ENCODE data around the gene TRIM21. TPM values are rescaled to one million over a fixed set of nuclear protein-coding genes. Genes with fewer than 3 reads are reported as not detected.
A peak's percentile ranks its signal among the peaks of the same experiment; 100 is the strongest.
"Not testable (repeated sequence)": the region's sequence is repeated elsewhere in the genome, so short reads cannot be mapped to it uniquely, and the experiment has no call there.

The TRIM21 gene
- total RNA-seq, 1 donor, result 15.6 TPM

GRCh38 chr11:4416306-4416705 lies 22.8 kb upstream of the TRIM21 start:
- no peak for DNase-seq (ENCODE audit: low read depth)
- no peak for TF ChIP-seq CTCF (IDR thresholded peaks at IDR 0.05; ENCODE audit: insufficient read depth, low read length)
- H3K4me3 ChIP-seq (ENCODE audit: low read depth, low read length), result no peak overlapping the region

GRCh38 chr11:4406206-4406605 lies 12.7 kb upstream of the TRIM21 start:
- DNase-seq (ENCODE audit: low read depth); H3K4me3 ChIP-seq (ENCODE audit: low read depth, low read length): not testable (repeated sequence)

GRCh38 chr11:4393858-4394223 lies 339 bp upstream of the TRIM21 start:
- H3K4me3 ChIP-seq (ENCODE audit: low read depth, low read length), result peak overlapping the region; percentile 100
- no peak for DNase-seq (ENCODE audit: low read depth)
- no peak for TF ChIP-seq CTCF (IDR thresholded peaks at IDR 0.05; ENCODE audit: insufficient read depth, low read length)

GRCh38 chr11:4388221-4388620 lies 5.3 kb downstream of the TRIM21 start:
- no peak for TF ChIP-seq CTCF (IDR thresholded peaks at IDR 0.05; ENCODE audit: insufficient read depth, low read length)
- no peak for DNase-seq (ENCODE audit: low read depth)
- no peak overlapping the region for H3K4me3 ChIP-seq (ENCODE audit: low read depth, low read length)

- DNase-seq (ENCODE audit: low read depth), result no peak
- TF ChIP-seq CTCF (IDR thresholded peaks at IDR 0.05; ENCODE audit: insufficient read depth, low read length), result no peak
- H3K4me3 ChIP-seq (ENCODE audit: low read depth, low read length), result no peak overlapping the region
Measured at GRCh38 chr11:4385978-4386740, 7.3 kb downstream of the TRIM21 start.

GRCh38 chr11:4381901-4382300 lies 11.6 kb downstream of the TRIM21 start:
- no peak for TF ChIP-seq CTCF (IDR thresholded peaks at IDR 0.05; ENCODE audit: insufficient read depth, low read length)
- no peak overlapping the region for H3K4me3 ChIP-seq (ENCODE audit: low read depth, low read length)
- no peak for DNase-seq (ENCODE audit: low read depth)

- DNase-seq (ENCODE audit: low read depth), result no peak
- TF ChIP-seq CTCF (IDR thresholded peaks at IDR 0.05; ENCODE audit: insufficient read depth, low read length), result no peak
Measured at GRCh38 chr11:4375431-4376140, 17.9 kb downstream of the TRIM21 start.

More at GRCh38 chr11:4375431-4376140, 17.9 kb downstream of the TRIM21 start:
- H3K4me3 ChIP-seq (ENCODE audit: low read depth, low read length), result no peak overlapping the region

Data from fibroblast of the aortic adventitia (primary cell).